Measurements from ENCODE around the gene CST7. TPM values are rescaled to one million over a fixed set of nuclear protein-coding genes. Genes with fewer than 3 reads are reported as not detected.
A peak's percentile ranks its signal among the peaks of the same experiment; 100 is the strongest.

Gene CST7
- total RNA-seq, 2 donors from 2014 or later: not detected

DNA sequence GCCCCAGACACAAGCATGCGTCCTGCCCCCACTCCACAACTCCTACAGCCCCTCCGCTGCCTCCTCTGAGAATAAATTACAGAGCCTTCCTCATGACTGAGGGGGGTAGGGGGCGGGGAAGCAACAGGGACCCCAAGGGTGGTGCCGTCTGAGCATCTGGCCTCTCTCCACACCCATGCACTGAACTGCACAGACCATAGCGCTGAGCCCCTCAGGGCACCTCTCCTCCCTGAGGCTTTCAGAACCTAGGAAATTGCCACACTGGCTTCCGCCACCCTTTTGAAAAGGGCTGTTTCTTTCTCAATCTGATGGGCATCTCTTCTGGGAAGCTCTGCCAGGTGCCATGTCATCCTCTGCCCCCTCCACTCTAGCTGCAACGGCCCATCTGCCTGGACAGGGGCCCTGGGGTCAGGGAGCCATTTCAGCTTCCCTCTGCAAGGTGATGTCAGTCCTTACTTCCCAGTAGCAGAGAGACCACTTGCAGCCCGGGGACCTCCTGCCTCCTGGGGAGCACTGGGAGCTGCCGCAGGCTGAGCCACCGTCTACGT is 2.5 kb downstream of the CST7 start:
- 85 to 89% methylated on average over 4 to 11 of the region's 11 CpGs for WGBS, 2 experiments (ENCODE audit: insufficient coverage in 1 of 2, insufficient read length in 1 of 2)
- Mint-ChIP-seq H3K4me1 (no peaks in the 10 kb centered on the region), H3K4me3 (no peak overlapping the region), H3K9me3 (peaks cover 11% of the 10 kb centered on the region), H3K36me3 (ENCODE audit: low read depth) (peaks cover 5% of the 10 kb centered on the region), H3K27me3 (ENCODE audit: insufficient read depth) (peaks cover 19% of the 10 kb centered on the region), H3K27ac (no peak overlapping the region)
- Histone ChIP-seq H3K9ac (ENCODE audit: extremely low read depth, low read length, poor library complexity, severe bottlenecking) (no peak overlapping the region), H3K36me3 (ENCODE audit: control insufficient read depth, insufficient read depth, low read length) (no peaks in the 10 kb centered on the region), H3K4me3 (ENCODE audit: low read length) (no peak overlapping the region), H3K4me1 (ENCODE audit: control insufficient read depth, insufficient read depth, low read length) (no peaks in the 10 kb centered on the region), H3K9me3 (ENCODE audit: control insufficient read depth, low read length) (no peaks in the 10 kb centered on the region), H3K27me3 (ENCODE audit: control insufficient read depth, insufficient read depth, low read length, poor library complexity, severe bottlenecking) (no peaks in the 10 kb centered on the region), H3K27ac (ENCODE audit: low read depth, low read length) (no peak overlapping the region)
- peak; percentile 35 for DNase-seq
- no peak for TF ChIP-seq CTCF (conservative IDR thresholded peaks at IDR 0.05)

DNA sequence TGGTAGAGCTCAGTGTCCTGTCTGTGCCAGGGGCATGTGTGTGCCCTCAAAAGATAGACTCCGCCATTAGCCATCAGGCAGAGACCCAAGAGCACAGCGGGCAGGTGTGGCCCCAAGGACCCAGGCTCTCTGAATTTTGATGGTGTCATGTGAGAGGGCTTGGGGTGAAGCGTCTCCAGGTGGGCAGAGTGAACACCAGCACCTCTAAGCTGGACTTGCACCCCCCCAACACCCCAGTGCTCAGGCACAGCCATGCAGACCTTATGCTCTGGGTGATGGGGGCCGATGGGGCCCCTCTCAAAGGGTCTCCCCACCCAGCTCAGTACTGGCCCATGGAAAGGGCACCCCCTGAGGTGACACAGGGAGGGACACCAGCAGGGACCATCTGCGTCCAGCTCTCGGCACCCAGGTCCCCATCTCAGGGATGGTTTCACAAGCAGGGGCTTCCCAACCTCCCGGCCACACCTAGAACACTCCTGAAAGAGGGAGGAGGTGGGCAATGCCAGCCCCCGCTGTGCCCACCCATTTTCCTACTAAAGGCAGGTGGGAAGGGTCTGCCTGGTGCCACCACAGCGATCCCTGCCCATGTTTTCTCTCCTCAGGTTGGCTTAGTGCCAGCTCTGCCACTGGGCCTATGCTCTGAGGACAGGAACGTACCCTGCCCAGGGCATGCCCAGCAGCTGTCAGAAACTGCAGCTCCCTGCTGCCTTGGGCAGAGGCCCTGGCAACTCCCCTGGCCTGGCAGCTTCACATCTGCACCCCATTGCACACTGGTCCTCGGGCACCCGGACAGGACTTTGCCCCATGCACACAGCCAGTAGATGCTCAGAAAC is 3.5 kb downstream of the CST7 start:
- H3K27ac Mint-ChIP-seq: no peak overlapping the region
- Histone ChIP-seq H3K4me3 (ENCODE audit: low read length) (no peak overlapping the region), H3K27ac (ENCODE audit: low read depth, low read length) (no peak overlapping the region), H3K9me3 (ENCODE audit: control insufficient read depth, low read length) (no peaks in the 10 kb centered on the region), H3K4me1 (ENCODE audit: control insufficient read depth, insufficient read depth, low read length) (no peaks in the 10 kb centered on the region), H3K9ac (ENCODE audit: extremely low read depth, low read length, poor library complexity, severe bottlenecking) (no peak overlapping the region), H3K27me3 (ENCODE audit: control insufficient read depth, insufficient read depth, low read length, poor library complexity, severe bottlenecking) (no peaks in the 10 kb centered on the region), H3K36me3 (ENCODE audit: control insufficient read depth, insufficient read depth, low read length) (no peaks in the 10 kb centered on the region)
- H3K27me3 Mint-ChIP-seq (ENCODE audit: insufficient read depth): peaks cover 9% of the 10 kb centered on the region
- H3K9me3 Mint-ChIP-seq: peaks cover 5% of the 10 kb centered on the region
- TF ChIP-seq CTCF (conservative IDR thresholded peaks at IDR 0.05): peak; percentile 14
- WGBS, 2 experiments (ENCODE audit: insufficient coverage in 1 of 2, insufficient read length in 1 of 2): 95 to 97% methylated on average over 6 to 12 of the region's 12 CpGs
- H3K4me1 Mint-ChIP-seq: no peaks in the 10 kb centered on the region
- H3K4me3 Mint-ChIP-seq: no peak overlapping the region
- peaks cover 5% of the 10 kb centered on the region for H3K36me3 Mint-ChIP-seq (ENCODE audit: low read depth)
- peak; percentile 41 for DNase-seq

GRCh38 chr20:24953209-24953575 is 4.1 kb downstream of the CST7 start:
- peaks cover 5% of the 10 kb centered on the region for H3K36me3 Mint-ChIP-seq (ENCODE audit: low read depth)
- no peaks in the 10 kb centered on the region for H3K36me3 ChIP-seq (ENCODE audit: control insufficient read depth, insufficient read depth, low read length)
- 89% methylated on average over 8 of the region's 8 CpGs for WGBS, 2 experiments (ENCODE audit: insufficient coverage in 1 of 2, insufficient read length in 1 of 2)
- H3K9me3 ChIP-seq (ENCODE audit: control insufficient read depth, low read length): no peaks in the 10 kb centered on the region
- H3K9ac ChIP-seq (ENCODE audit: extremely low read depth, low read length, poor library complexity, severe bottlenecking): no peak overlapping the region
- H3K4me1 ChIP-seq (ENCODE audit: control insufficient read depth, insufficient read depth, low read length): no peaks in the 10 kb centered on the region
- TF ChIP-seq CTCF (conservative IDR thresholded peaks at IDR 0.05): no peak
- H3K4me1 Mint-ChIP-seq: no peaks in the 10 kb centered on the region
- no peak overlapping the region for H3K27ac ChIP-seq (ENCODE audit: low read depth, low read length)
- no peak overlapping the region for H3K4me3 Mint-ChIP-seq
- peaks cover 5% of the 10 kb centered on the region for H3K27me3 Mint-ChIP-seq (ENCODE audit: insufficient read depth)
- H3K9me3 Mint-ChIP-seq: no peaks in the 10 kb centered on the region
- H3K27ac Mint-ChIP-seq: no peak overlapping the region
- H3K4me3 ChIP-seq (ENCODE audit: low read length): no peak overlapping the region
- no peak for DNase-seq
- no peaks in the 10 kb centered on the region for H3K27me3 ChIP-seq (ENCODE audit: control insufficient read depth, insufficient read depth, low read length, poor library complexity, severe bottlenecking)
